GM19397 (cell line): ENCODE measurements around the gene CAMKMT.
A peak's percentile ranks its signal among the peaks of the same experiment; 100 is the strongest.
"Not testable (repeated sequence)": the region's sequence is repeated elsewhere in the genome, so short reads cannot be mapped to it uniquely, and the experiment has no call there.

ENCODE experiments used
- ATAC-seq: cut with Tn5 transposase; IDR thresholded peaks from one replicate; pipeline ENCODE4 v1.9.1; 2021; ENCODE audit warnings: mild to moderate bottlenecking, moderate library complexity; ENCODE audit not compliant: unreplicated experiment

CAMKMT gene

GRCh38 chr2:44358503-44358902, 3.2 kb upstream of the CAMKMT start:
- no peak for ATAC-seq

GRCh38 chr2:44360749-44361329, 908 bp upstream of the CAMKMT start:
- no peak for ATAC-seq

- peak; percentile 22 for ATAC-seq
Observed at GRCh38 chr2:44362207-44363015, 664 bp downstream of the CAMKMT start.

DNA sequence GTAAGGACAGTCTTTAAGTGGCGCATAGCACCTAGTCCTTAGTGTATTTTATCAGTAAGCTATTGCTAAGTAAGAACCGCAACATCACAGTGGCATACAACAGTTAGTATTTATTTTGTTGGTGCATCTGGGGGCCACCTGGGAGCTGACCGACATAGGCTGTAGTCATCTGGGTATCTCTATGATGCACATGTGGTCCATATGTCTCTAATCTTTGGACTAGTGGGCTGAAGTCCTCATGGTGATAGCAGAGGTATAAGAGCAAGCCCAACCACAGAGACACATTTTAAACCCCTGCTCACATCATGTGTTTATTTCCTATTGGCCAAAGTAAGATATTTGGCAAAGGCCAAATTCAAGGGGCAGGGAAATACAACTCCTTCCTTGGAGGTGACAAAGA, 2.9 kb downstream of the CAMKMT start:
- ATAC-seq: no peak

GRCh38 chr2:44367591-44367990, 5.8 kb downstream of the CAMKMT start:
- no peak for ATAC-seq

GRCh38 chr2:44369392-44369791, 7.6 kb downstream of the CAMKMT start:
- no peak for ATAC-seq

DNA sequence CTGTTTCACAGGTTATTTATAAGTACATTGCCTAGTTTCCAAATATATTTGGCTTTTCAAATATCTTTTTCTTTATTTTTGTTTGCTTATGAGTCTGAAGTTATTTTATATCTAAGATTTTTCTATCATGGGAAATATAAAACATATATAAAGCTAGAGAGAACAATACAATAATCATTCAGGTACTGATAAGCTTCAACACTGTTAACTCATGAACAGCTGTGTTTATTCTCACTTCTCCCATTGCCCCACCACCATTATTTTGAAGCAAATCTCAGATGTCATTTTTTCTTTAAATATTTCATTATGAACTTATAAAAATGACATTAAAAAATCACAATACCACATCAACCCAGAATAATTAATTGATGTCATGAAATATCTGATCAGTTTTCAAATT, 9.7 kb downstream of the CAMKMT start:
- ATAC-seq: no peak

DNA sequence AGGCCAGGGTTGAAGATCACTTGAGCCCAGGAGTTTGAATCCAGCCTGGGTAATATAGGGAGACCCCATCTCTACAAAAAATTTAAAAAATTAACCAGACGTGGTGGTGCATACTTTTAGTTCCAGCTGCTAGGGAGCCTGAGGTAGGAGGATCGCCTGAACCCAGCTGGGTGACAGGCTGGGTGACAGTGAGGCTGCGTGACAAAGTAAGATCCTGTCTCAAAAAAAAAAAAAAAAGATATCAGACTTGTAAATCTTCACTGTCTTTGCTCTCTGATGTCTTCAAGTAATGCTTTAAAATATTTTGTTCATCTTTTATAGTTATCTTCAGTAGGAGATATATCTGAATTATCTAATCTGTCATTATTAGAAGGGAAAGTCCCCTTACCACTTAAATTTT, 10.5 kb downstream of the CAMKMT start:
- ATAC-seq: no peak

GRCh38 chr2:44377486-44377885, 15.7 kb downstream of the CAMKMT start:
- ATAC-seq: no peak

- ATAC-seq: not testable (repeated sequence)
Observed at GRCh38 chr2:44385226-44385625, 23.5 kb downstream of the CAMKMT start.

GRCh38 chr2:44388877-44389276, 27.1 kb downstream of the CAMKMT start:
- no peak for ATAC-seq

- no peak for ATAC-seq
Observed at GRCh38 chr2:44389895-44390294, 28.1 kb downstream of the CAMKMT start.

GRCh38 chr2:44392338-44392943, 30.7 kb downstream of the CAMKMT start:
- no peak for ATAC-seq

- no peak for ATAC-seq
Observed at GRCh38 chr2:44397447-44398175, 35.9 kb downstream of the CAMKMT start.

- ATAC-seq: no peak
Observed at GRCh38 chr2:44398243-44398897, 36.6 kb downstream of the CAMKMT start.

GRCh38 chr2:44420725-44421124, 59.0 kb downstream of the CAMKMT start:
- ATAC-seq: no peak

DNA sequence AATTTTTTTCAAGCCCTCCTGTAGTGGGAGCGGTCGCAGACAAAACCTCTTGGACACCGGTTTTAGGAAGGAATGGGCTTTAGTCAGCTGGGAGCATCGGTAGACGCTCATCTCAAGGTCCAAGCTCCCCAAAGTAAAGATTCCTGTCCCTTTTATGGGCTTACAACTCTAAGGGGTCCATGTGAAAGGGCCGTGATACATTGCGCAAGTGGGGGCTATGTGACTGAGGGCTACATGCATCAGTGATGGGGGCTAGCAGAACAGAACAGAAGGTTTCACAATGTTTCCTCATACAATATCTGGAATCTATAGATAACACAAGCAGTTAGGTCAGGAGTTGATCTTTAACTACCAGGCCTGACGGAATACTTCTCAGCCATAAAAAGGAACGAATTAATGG, 62.5 kb downstream of the CAMKMT start:
- ATAC-seq: no peak

- ATAC-seq: no peak
Observed at GRCh38 chr2:44429034-44429433, 67.3 kb downstream of the CAMKMT start.

GRCh38 chr2:44430342-44430741, 68.6 kb downstream of the CAMKMT start:
- no peak for ATAC-seq

DNA sequence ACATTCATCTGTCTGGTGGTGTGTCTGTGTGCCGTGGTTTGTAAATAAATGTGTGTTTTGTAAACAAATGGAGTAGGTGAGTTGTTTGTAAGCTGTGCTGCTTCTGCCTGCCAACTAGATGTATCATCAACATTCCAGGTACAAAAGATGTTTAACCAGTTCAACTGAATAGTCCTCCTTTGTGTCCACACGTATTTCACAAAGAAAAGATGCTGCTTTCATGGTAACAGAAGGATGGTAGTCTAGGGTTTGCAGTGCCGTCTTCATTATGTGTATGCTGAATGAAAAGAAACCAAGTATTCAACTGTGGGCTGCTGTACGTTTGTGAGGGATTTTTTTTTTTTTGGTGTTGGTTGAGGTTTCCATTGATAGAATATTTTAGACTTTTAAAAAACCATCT, 72.1 kb downstream of the CAMKMT start:
- ATAC-seq: no peak

DNA sequence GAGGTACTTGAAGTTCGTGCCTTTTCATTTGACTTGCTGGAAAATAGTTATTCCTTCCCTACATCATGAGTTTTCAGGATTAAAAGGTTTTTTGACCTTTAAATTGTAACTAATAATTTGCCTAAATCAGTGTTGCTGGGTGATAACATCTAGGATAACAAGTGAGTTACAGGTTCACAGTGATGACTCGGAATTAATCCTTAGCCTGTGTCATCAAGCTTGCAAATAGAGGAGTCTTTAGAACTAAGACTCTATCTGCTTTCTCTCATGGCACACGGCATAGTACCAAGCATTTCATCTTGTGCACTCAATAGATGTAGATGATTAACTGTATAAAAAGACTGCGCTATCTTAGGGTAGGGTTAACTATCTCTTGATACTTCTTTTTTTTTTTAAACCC, 79.5 kb downstream of the CAMKMT start:
- no peak for ATAC-seq
